HepG2 (cell line): ENCODE results near the gene LIMD2. TPM values are rescaled to one million over a fixed set of nuclear protein-coding genes. Genes with fewer than 3 reads are reported as not detected.

Experiments used
- ATAC-seq: fragments of 200-7000 bp; cut with Tn5 transposase; 3 replicates; pipeline ENCODE4 v1.9.1; 2020; ENCODE audit warnings: mild to moderate bottlenecking, moderate library complexity
- BruUV-seq: library from RNA; stranded (reverse); fragments of 400-500 nt; replicated peaks from 2 replicates; lab custom pipeline; 2021; lab: Mats Ljungman, UMichigan
- CTCF ChIA-PET: fragments of 300-600 bp; formaldehyde crosslinking; extraction: SDS; loops from one replicate; lab custom pipeline; 2021; ENCODE audit warnings: low total read pairs, inconsistent platforms, low intra/inter-chr PET ratio; lab: Yijun Ruan, JAX
- POLR2A ChIA-PET: fragments of 350-600 bp; sonication (Branson Sonifier 250); formaldehyde crosslinking; loops from one replicate; lab custom pipeline; 2020; ENCODE audit warnings: antibody characterized with exemption, inconsistent platforms; lab: Yijun Ruan, JAX
- DNase-seq: peaks from one replicate; pipeline ENCODE4 v3.0.0-alpha.2; 2015; ENCODE audit warnings: low spot score
- FAIRE-seq: peaks from 3 replicates; lab custom pipeline; 2011; peaks lifted over from hg19 to GRCh38; lab: Jason Lieb, UNC
- H2AFZ ChIP-seq: one replicate; pipeline ENCODE4 v1.6.1; 2011; ENCODE audit warnings: low read length, inconsistent platforms
- H3K27ac ChIP-seq: fragments of 300-600 bp; 3 replicates; pipeline ENCODE4 v1.8.0; 2011; ENCODE audit warnings: mixed run types, mild to moderate bottlenecking, mixed read lengths, low read length, inconsistent platforms; ENCODE audit not compliant: insufficient read depth; ENCODE audit errors: extremely low read length
- H3K27me3 ChIP-seq, 2 experiments: fragments of 200-600 bp in 1 of 2; 2 replicates in 1 of 2; 3 replicates in 1 of 2; pipeline versions ENCODE4 v1.6.0 to v1.8.0; 2011; ENCODE audit warnings: low read length in 2 of 2, mild to moderate bottlenecking in 2 of 2, moderate library complexity in 2 of 2, inconsistent platforms in 1 of 2; ENCODE audit not compliant: insufficient read depth in 2 of 2, control insufficient read depth in 1 of 2
- H3K36me3 ChIP-seq, 2 experiments: fragments of 200-600 bp in 1 of 2; replicated peaks in 1 of 2; 2 replicates in 1 of 2; 3 replicates in 1 of 2; pipeline versions ENCODE4 v1.5.1 to v1.8.0; 2011; ENCODE audit warnings: low read length in 2 of 2, inconsistent platforms in 1 of 2; ENCODE audit not compliant: insufficient read depth in 2 of 2, control insufficient read depth in 1 of 2
- H3K4me1 ChIP-seq: 2 replicates; pipeline ENCODE4 v1.5.1; 2012; ENCODE audit warnings: low read length, inconsistent platforms; ENCODE audit not compliant: insufficient read depth
- H3K4me2 ChIP-seq: 2 replicates; pipeline ENCODE4 v1.6.0; 2011; ENCODE audit warnings: low read depth, low read length, inconsistent platforms
- H3K4me3 ChIP-seq, 3 experiments: fragments of 200-600 bp in 1 of 3; sonication (generic), shearing (Covaris generic) in 1 of 3; replicated peaks in 1 of 3; 2 replicates each; pipeline ENCODE4 v1.5.1; 2011 to 2016; ENCODE audit warnings: low read length in 3 of 3, inconsistent platforms in 2 of 3, low read depth in 2 of 3, mild to moderate bottlenecking in 2 of 3, control low read depth in 1 of 3, mixed read lengths in 1 of 3; ENCODE audit not compliant: insufficient read depth in 1 of 3
- H3K79me2 ChIP-seq: one replicate; pipeline ENCODE4 v1.6.1; 2011; ENCODE audit warnings: low read length, inconsistent platforms; ENCODE audit not compliant: insufficient read depth
- H3K9ac ChIP-seq: 2 replicates; pipeline ENCODE4 v1.6.0; 2011; ENCODE audit warnings: mild to moderate bottlenecking, low read depth, low read length, inconsistent platforms; ENCODE audit not compliant: insufficient read depth
- H3K9me3 ChIP-seq: 2 replicates; pipeline ENCODE4 v1.5.1; 2012; ENCODE audit warnings: mild to moderate bottlenecking, low read length
- H4K20me1 ChIP-seq: 2 replicates; pipeline ENCODE4 v1.6.0; 2011; ENCODE audit warnings: inconsistent platforms, mild to moderate bottlenecking, low read length, moderate library complexity; ENCODE audit not compliant: insufficient read depth
- EEA1 ChIP-seq: sonication (generic); formaldehyde crosslinking; IDR thresholded peaks from 2 replicates; pipeline ENCODE4 v1.5.1; 2020; ENCODE audit warnings: mild to moderate bottlenecking, missing genetic modification reagents, borderline replicate concordance
- FOSL2 ChIP-seq: sonication (generic); formaldehyde crosslinking; IDR thresholded peaks from 2 replicates; pipeline ENCODE4 v1.4.0; 2020; ENCODE audit warnings: missing genetic modification reagents
- GATAD2A ChIP-seq: IDR thresholded peaks from 2 replicates; pipeline ENCODE4 v1.6.1; 2016
- HNRNPK ChIP-seq: fragments of 200-400 bp; formaldehyde crosslinking; IDR thresholded peaks from 2 replicates; pipeline ENCODE4 v1.6.1; 2018; ENCODE audit warnings: low read length, low read depth, moderate library complexity, mild to moderate bottlenecking; ENCODE audit not compliant: poor library complexity, severe bottlenecking
- IKZF4 ChIP-seq: sonication (generic); formaldehyde crosslinking; IDR thresholded peaks from 2 replicates; pipeline ENCODE4 v1.5.1; 2020; ENCODE audit warnings: borderline replicate concordance, mild to moderate bottlenecking, low read depth, missing genetic modification reagents; ENCODE audit errors: not compliant biosample characterization
- KLF12 ChIP-seq: sonication (generic); formaldehyde crosslinking; IDR thresholded peaks from 2 replicates; pipeline ENCODE4 v1.4.0; 2020; ENCODE audit warnings: missing genetic modification reagents, borderline replicate concordance
- KLF6 ChIP-seq: IDR thresholded peaks from 2 replicates; pipeline ENCODE4 v1.8.0; 2016; ENCODE audit warnings: missing biosample characterization, missing genetic modification reagents
- XRCC5 ChIP-seq: fragments of 200-400 bp; formaldehyde crosslinking; optimal IDR thresholded peaks from 2 replicates; pipeline ENCODE3; 2017; ENCODE audit warnings: mild to moderate bottlenecking, low read length
- ZBTB7A ChIP-seq: sonication (generic); formaldehyde crosslinking; IDR thresholded peaks from 2 replicates; pipeline ENCODE4 v1.8.0; 2022; ENCODE audit warnings: mild to moderate bottlenecking, missing genetic modification reagents
- ZMAT3 ChIP-seq: sonication (generic); formaldehyde crosslinking; conservative IDR thresholded peaks from 2 replicates; pipeline ENCODE4 v1.7.0; 2021; ENCODE audit warnings: missing genetic modification reagents
- ZNF264 ChIP-seq: sonication (generic); formaldehyde crosslinking; IDR thresholded peaks from 2 replicates; pipeline ENCODE4 v1.4.0; 2020; ENCODE audit warnings: missing genetic modification reagents
- ZNF367 ChIP-seq: sonication (generic); formaldehyde crosslinking; IDR thresholded peaks from 2 replicates; pipeline ENCODE4 v1.4.0; 2020; ENCODE audit warnings: missing genetic modification reagents, borderline replicate concordance
- ZNF432 ChIP-seq: sonication (generic); formaldehyde crosslinking; IDR thresholded peaks from 2 replicates; pipeline ENCODE4 v1.5.0; 2020; ENCODE audit warnings: missing genetic modification reagents, mild to moderate bottlenecking, borderline replicate concordance
- ZNF703 ChIP-seq: sonication (generic); formaldehyde crosslinking; IDR thresholded peaks from 2 replicates; pipeline ENCODE4 v1.5.1; 2020; ENCODE audit warnings: missing genetic modification reagents, mild to moderate bottlenecking, moderate library complexity, borderline replicate concordance
- ZNF713 ChIP-seq: sonication (generic); formaldehyde crosslinking; IDR thresholded peaks from 2 replicates; pipeline ENCODE4 v1.4.0; 2020; ENCODE audit warnings: mild to moderate bottlenecking, missing genetic modification reagents
- WGBS: methylation state at CpG from one replicate; pipeline ENCODE4 v1.1.6; 2017; ENCODE audit warnings: low lambda C conversion rate; 5-methylcytosine and 5-hydroxymethylcytosine counted together
- in situ Hi-C: cut with HindIII; loops from 2 replicates; pipeline ENCODE4 v1.10.0; 2017; ENCODE audit warnings: low pct_unique_long_range_greater_than_20kb; ENCODE audit not compliant: extremely low pct_ligation_motif_present
- intact Hi-C: fragments of 100-400 bp; cut with micrococcal nuclease; formaldehyde crosslinking; loops from one replicate; pipeline ENCODE4 v1.10.0; 2022; ENCODE audit not compliant: unreplicated experiment
- polyA plus RNA-seq, 8 experiments: library from polyadenylated mRNA; depleted of rRNA in 3 of 8; stranded (reverse) in 7 of 8; unstranded in 1 of 8; fragments of >200 nt; fragmentation: Illumina TruSeq in 4 of 8; extraction: Trizol in 4 of 8; gene quantifications; 2 replicates each; pipeline versions ENCODE4 v1.2.1 to v1.2.3, GENCODE V29; 2011 to 2016; ENCODE audit warnings: low read depth in 4 of 8, missing spikeins in 1 of 8, mixed read lengths in 1 of 8; ENCODE audit not compliant: insufficient read depth in 1 of 8
- total RNA-seq, 5 experiments: library from RNA; depleted of rRNA; stranded (reverse); fragments of >200 nt; fragmentation: Illumina TruSeq; extraction: Trizol; gene quantifications; 2 replicates each; pipeline ENCODE4 v1.2.3, GENCODE V29; 2016; ENCODE audit warnings: low read depth in 1 of 5
- TF ChIP-seq, protein P1 (sequence below), 2 experiments: sonication (generic) in 1 of 2; formaldehyde crosslinking in 1 of 2; IDR thresholded peaks; 2 replicates each; pipeline versions ENCODE4 v1.4.0 to v1.6.1; 2016 to 2020; ENCODE audit warnings: borderline replicate concordance in 1 of 2, low read depth in 1 of 2, mild to moderate bottlenecking in 1 of 2, missing genetic modification reagents in 1 of 2
- TF ChIP-seq, protein P2 (sequence below): sonication (generic); formaldehyde crosslinking; IDR thresholded peaks from 2 replicates; pipeline ENCODE4 v1.4.0; 2020; ENCODE audit warnings: mild to moderate bottlenecking, low read depth, missing genetic modification reagents

LIMD2 gene
- total and polyA plus RNA-seq, 2 of the 13 experiments (the other 11 are each of a cell fraction or from before 2014, with no cell fraction given), result 9.0 to 20.8 TPM

DNA sequence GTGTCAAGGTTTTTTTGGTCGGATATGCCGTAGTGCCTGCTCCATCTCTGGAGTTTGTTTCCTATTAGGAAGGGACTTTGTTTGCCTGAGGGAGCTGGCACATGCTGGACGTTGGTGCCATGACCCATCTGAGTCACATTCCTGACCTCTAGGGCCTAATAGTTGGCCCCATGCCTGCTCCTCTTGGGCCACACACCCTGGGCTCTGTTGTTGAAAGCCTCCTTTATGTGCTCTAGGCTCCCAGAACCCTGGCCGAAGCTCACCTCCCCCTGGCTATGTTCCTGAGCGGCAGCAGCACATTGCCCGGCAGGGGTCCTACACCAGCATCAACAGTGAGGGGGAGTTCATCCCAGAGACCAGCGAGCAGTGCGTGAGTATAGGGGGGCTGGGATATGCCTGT, 18.4 kb downstream of the LIMD2 start:
- intact Hi-C loops, result no loop called here
- ATAC-seq, result no peak

More for the DNA sequence above, 18.4 kb downstream of the LIMD2 start:
- Histone ChIP-seq H3K79me2 (no peaks in the 10 kb centered on the region), H3K36me3 (peaks cover 21 to 51% of the 10 kb centered on the region in 2 experiments; a peak in 4 of 5 replicates), H3K9me3 (no peaks in the 10 kb centered on the region), H3K4me1 (peaks cover 5% of the 10 kb centered on the region), H4K20me1 (no peaks in the 10 kb centered on the region), H3K9ac (no peak overlapping the region), H3K27ac (no peak overlapping the region), H2AFZ (no peak overlapping the region), H3K27me3 (no peaks in the 10 kb centered on the region), H3K4me2 (no peak overlapping the region), H3K4me3 (no peak overlapping the region)
- in situ Hi-C loops, result no loop called here
- no TSS peak for BruUV-seq
- POLR2A ChIA-PET, result no interaction called here
- FAIRE-seq (no peak), DNase-seq (no peak)
- TF ChIP-seq FOSL2 (CRISPR knock-in tag) (no peak), GATAD2A (CRISPR knock-in tag) (no peak), ZNF367 (CRISPR knock-in tag) (no peak), ZNF703 (no peak), ZNF264 (CRISPR knock-in tag) (no peak), ZNF432 (CRISPR knock-in tag) (no peak), KLF12 (no peak), HNRNPK (no peak), EEA1 (CRISPR knock-in tag) (no peak), ZNF713 (no peak), IKZF4 (CRISPR knock-in tag) (no peak), XRCC5 (no peak), ZBTB7A (CRISPR knock-in tag) (no peak), ZMAT3 (CRISPR knock-in tag) (no peak), KLF6 (CRISPR knock-in tag) (no peak)
- TF ChIP-seq, protein P1, sequence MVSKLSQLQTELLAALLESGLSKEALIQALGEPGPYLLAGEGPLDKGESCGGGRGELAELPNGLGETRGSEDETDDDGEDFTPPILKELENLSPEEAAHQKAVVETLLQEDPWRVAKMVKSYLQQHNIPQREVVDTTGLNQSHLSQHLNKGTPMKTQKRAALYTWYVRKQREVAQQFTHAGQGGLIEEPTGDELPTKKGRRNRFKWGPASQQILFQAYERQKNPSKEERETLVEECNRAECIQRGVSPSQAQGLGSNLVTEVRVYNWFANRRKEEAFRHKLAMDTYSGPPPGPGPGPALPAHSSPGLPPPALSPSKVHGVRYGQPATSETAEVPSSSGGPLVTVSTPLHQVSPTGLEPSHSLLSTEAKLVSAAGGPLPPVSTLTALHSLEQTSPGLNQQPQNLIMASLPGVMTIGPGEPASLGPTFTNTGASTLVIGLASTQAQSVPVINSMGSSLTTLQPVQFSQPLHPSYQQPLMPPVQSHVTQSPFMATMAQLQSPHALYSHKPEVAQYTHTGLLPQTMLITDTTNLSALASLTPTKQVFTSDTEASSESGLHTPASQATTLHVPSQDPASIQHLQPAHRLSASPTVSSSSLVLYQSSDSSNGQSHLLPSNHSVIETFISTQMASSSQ (IDR thresholded peaks at IDR 0.05; ENCODE audit: low read depth), result no peak
- TF ChIP-seq, protein P1 (CRISPR knock-in tag; IDR thresholded peaks at IDR 0.05; ENCODE audit: borderline replicate concordance), result no peak
- TF ChIP-seq, protein P2, sequence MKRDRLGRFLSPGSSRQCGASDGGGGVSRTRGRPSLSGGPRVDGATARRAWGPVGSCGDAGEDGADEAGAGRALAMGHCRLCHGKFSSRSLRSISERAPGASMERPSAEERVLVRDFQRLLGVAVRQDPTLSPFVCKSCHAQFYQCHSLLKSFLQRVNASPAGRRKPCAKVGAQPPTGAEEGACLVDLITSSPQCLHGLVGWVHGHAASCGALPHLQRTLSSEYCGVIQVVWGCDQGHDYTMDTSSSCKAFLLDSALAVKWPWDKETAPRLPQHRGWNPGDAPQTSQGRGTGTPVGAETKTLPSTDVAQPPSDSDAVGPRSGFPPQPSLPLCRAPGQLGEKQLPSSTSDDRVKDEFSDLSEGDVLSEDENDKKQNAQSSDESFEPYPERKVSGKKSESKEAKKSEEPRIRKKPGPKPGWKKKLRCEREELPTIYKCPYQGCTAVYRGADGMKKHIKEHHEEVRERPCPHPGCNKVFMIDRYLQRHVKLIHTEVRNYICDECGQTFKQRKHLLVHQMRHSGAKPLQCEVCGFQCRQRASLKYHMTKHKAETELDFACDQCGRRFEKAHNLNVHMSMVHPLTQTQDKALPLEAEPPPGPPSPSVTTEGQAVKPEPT (CRISPR knock-in tag), result no peak
- 87% methylated on average over 8 of the region's 8 CpGs for WGBS
- CTCF ChIA-PET, result no interaction called here
